Astrocyte (in vitro differentiated cells and primary cell): Measurements from ENCODE around the gene NOX4. TPM values are rescaled to one million over a fixed set of nuclear protein-coding genes. Genes with fewer than 3 reads are reported as not detected.

ENCODE experiments used
- DNase-seq: peaks from one replicate; pipeline ENCODE4 v3.0.0-alpha.2; 2010; ENCODE audit warnings: low read depth
- FAIRE-seq: peaks from 2 replicates; lab custom pipeline; 2011; peaks lifted over from hg19 to GRCh38; lab: Jason Lieb, UNC
- H2AFZ ChIP-seq: 2 replicates; pipeline ENCODE4 v1.6.0; 2012; ENCODE audit warnings: low read depth, low read length, inconsistent platforms
- H3K27ac ChIP-seq: 2 replicates; pipeline ENCODE4 v1.5.1; 2011; ENCODE audit warnings: low read depth, low read length, inconsistent platforms
- H3K27me3 ChIP-seq: 2 replicates; pipeline ENCODE4 v1.6.0; 2011; ENCODE audit warnings: low read length, inconsistent platforms; ENCODE audit not compliant: insufficient read depth
- H3K36me3 ChIP-seq: 2 replicates; pipeline ENCODE4 v1.5.1; 2011; ENCODE audit warnings: low read length, inconsistent platforms; ENCODE audit not compliant: insufficient read depth
- H3K4me1 ChIP-seq: 2 replicates; pipeline ENCODE4 v1.5.1; 2011; ENCODE audit warnings: low read length, inconsistent platforms; ENCODE audit not compliant: insufficient read depth
- H3K4me2 ChIP-seq: 2 replicates; pipeline ENCODE4 v1.6.0; 2012; ENCODE audit warnings: low read length, inconsistent platforms
- H3K4me3 ChIP-seq: 2 replicates; pipeline ENCODE4 v1.5.1; 2011; ENCODE audit warnings: low read depth, mild to moderate bottlenecking, low read length, inconsistent platforms; ENCODE audit not compliant: insufficient read depth
- H3K79me2 ChIP-seq: 2 replicates; pipeline ENCODE4 v1.6.0; 2012; ENCODE audit warnings: mild to moderate bottlenecking, low read length, inconsistent platforms; ENCODE audit not compliant: insufficient read depth
- H3K9ac ChIP-seq: 2 replicates; pipeline ENCODE4 v1.6.0; 2012; ENCODE audit warnings: mild to moderate bottlenecking, low read length, inconsistent platforms
- H3K9me3 ChIP-seq: 2 replicates; pipeline ENCODE4 v1.5.1; 2012; ENCODE audit warnings: low read depth, mild to moderate bottlenecking, low read length, inconsistent platforms; ENCODE audit not compliant: insufficient read depth
- H4K20me1 ChIP-seq: 2 replicates; pipeline ENCODE4 v1.6.0; 2012; ENCODE audit warnings: low read length, inconsistent platforms; ENCODE audit not compliant: insufficient read depth
- H3K27ac Mint-ChIP-seq: one replicate; pipeline ENCODE4 v1.8.0; 2021; ENCODE audit warnings: mild to moderate bottlenecking, mixed read lengths; ENCODE audit not compliant: unreplicated experiment
- H3K27me3 Mint-ChIP-seq: one replicate; pipeline ENCODE4 v1.8.0; 2021; ENCODE audit warnings: low read depth, mixed read lengths; ENCODE audit not compliant: unreplicated experiment
- H3K36me3 Mint-ChIP-seq: one replicate; pipeline ENCODE4 v1.8.0; 2021; ENCODE audit warnings: low read depth, mixed read lengths; ENCODE audit not compliant: unreplicated experiment
- H3K4me1 Mint-ChIP-seq: one replicate; pipeline ENCODE4 v1.8.0; 2021; ENCODE audit warnings: low read depth, mixed read lengths; ENCODE audit not compliant: unreplicated experiment
- H3K4me3 Mint-ChIP-seq: one replicate; pipeline ENCODE4 v1.8.0; 2021; ENCODE audit warnings: mild to moderate bottlenecking, moderate library complexity, mixed read lengths; ENCODE audit not compliant: unreplicated experiment
- H3K9me3 Mint-ChIP-seq: one replicate; pipeline ENCODE4 v1.8.0; 2021; ENCODE audit warnings: mild to moderate bottlenecking, mixed read lengths; ENCODE audit not compliant: unreplicated experiment
- EZH2 ChIP-seq: IDR thresholded peaks from 2 replicates; pipeline ENCODE4 v1.6.1; 2012; ENCODE audit warnings: mild to moderate bottlenecking, low read length, inconsistent platforms; ENCODE audit not compliant: insufficient read depth
- total RNA-seq: library from RNA; stranded (reverse); gene quantifications from 2 replicates; pipeline ENCODE4 v1.2.1, GENCODE V29; 2021
- TF ChIP-seq, protein P1 (sequence below): IDR thresholded peaks from 2 replicates; pipeline ENCODE4 v1.5.1; 2011; ENCODE audit warnings: low read depth, mild to moderate bottlenecking, inconsistent platforms, low read length, moderate library complexity; ENCODE audit not compliant: insufficient read depth

NOX4 gene
- total RNA-seq, 1 donor from 2014 or later: 36.5 TPM

DNA sequence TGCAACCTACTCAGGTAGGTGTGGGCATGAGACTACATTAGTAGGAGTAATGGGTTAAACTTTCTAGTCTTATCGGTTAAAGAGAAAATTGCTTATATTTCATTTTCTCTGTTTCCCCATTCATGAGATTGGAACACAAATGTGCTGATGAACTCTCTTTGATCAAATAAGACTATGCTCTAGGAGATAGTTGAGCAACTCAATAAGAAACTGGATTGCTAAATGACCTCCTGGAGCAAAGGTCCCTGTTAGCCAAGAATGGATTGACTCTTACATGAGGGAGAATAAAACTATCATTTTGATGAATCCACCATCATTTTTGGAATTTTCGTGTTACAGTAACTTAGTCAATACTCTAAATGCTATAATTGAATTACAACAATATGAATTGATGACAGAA lies 11.1 kb upstream of the NOX4 start:
- no peaks in the 10 kb centered on the region for H3K4me1 ChIP-seq
- FAIRE-seq: no peak
- Mint-ChIP-seq H3K4me1 (peaks cover 16% of the 10 kb centered on the region), H3K4me3 (no peak overlapping the region), H3K27ac (no peak overlapping the region), H3K27me3 (no peaks in the 10 kb centered on the region), H3K36me3 (no peaks in the 10 kb centered on the region), H3K9me3 (no peaks in the 10 kb centered on the region)
- no peak overlapping the region for H3K4me3 ChIP-seq
- no peak overlapping the region for H3K27ac ChIP-seq
- no peaks in the 10 kb centered on the region for H3K27me3 ChIP-seq
- H3K9me3 ChIP-seq: no peaks in the 10 kb centered on the region
- TF ChIP-seq, protein P1, sequence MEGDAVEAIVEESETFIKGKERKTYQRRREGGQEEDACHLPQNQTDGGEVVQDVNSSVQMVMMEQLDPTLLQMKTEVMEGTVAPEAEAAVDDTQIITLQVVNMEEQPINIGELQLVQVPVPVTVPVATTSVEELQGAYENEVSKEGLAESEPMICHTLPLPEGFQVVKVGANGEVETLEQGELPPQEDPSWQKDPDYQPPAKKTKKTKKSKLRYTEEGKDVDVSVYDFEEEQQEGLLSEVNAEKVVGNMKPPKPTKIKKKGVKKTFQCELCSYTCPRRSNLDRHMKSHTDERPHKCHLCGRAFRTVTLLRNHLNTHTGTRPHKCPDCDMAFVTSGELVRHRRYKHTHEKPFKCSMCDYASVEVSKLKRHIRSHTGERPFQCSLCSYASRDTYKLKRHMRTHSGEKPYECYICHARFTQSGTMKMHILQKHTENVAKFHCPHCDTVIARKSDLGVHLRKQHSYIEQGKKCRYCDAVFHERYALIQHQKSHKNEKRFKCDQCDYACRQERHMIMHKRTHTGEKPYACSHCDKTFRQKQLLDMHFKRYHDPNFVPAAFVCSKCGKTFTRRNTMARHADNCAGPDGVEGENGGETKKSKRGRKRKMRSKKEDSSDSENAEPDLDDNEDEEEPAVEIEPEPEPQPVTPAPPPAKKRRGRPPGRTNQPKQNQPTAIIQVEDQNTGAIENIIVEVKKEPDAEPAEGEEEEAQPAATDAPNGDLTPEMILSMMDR: no peak
- TF ChIP-seq EZH2: no peak
- no peak overlapping the region for H3K4me2 ChIP-seq
- no peak overlapping the region for H3K9ac ChIP-seq
- H2AFZ ChIP-seq: no peak overlapping the region
- H3K36me3 ChIP-seq: no peaks in the 10 kb centered on the region
- H4K20me1 ChIP-seq: no peaks in the 10 kb centered on the region
- DNase-seq: no peak
- no peaks in the 10 kb centered on the region for H3K79me2 ChIP-seq

DNA sequence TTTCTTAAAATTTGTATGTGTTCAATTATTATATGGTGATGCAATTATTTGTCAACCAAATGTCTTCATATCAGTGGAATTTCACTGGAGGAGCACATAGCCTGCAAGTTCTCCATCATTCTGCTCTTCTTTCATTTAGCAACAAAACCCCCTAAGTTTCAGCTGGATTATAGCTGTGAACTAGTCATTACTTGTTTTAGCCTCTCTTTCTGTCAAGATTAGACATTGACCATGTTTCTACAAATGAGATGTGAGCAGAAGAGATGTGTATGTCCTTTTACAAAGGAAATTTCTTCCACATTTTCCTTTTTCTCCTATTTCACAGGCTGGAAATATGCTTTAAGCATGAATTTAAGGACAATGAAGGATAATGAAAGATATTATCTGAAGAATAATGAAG lies 9.2 kb upstream of the NOX4 start:
- Histone ChIP-seq H4K20me1 (no peaks in the 10 kb centered on the region), H3K79me2 (no peaks in the 10 kb centered on the region), H3K4me3 (no peak overlapping the region), H3K4me1 (peaks cover 14% of the 10 kb centered on the region), H3K4me2 (no peak overlapping the region), H3K27ac (no peak overlapping the region), H3K9me3 (no peaks in the 10 kb centered on the region), H3K27me3 (no peaks in the 10 kb centered on the region), H3K36me3 (no peaks in the 10 kb centered on the region), H2AFZ (no peak overlapping the region), H3K9ac (no peak overlapping the region)
- H3K4me1 Mint-ChIP-seq: peaks cover 30% of the 10 kb centered on the region
- no peak overlapping the region for H3K27ac Mint-ChIP-seq
- no peak for TF ChIP-seq EZH2
- no peak for DNase-seq
- H3K9me3 Mint-ChIP-seq: no peaks in the 10 kb centered on the region
- H3K27me3 Mint-ChIP-seq: no peaks in the 10 kb centered on the region
- no peak overlapping the region for H3K4me3 Mint-ChIP-seq
- no peak for FAIRE-seq
- no peaks in the 10 kb centered on the region for H3K36me3 Mint-ChIP-seq

DNA sequence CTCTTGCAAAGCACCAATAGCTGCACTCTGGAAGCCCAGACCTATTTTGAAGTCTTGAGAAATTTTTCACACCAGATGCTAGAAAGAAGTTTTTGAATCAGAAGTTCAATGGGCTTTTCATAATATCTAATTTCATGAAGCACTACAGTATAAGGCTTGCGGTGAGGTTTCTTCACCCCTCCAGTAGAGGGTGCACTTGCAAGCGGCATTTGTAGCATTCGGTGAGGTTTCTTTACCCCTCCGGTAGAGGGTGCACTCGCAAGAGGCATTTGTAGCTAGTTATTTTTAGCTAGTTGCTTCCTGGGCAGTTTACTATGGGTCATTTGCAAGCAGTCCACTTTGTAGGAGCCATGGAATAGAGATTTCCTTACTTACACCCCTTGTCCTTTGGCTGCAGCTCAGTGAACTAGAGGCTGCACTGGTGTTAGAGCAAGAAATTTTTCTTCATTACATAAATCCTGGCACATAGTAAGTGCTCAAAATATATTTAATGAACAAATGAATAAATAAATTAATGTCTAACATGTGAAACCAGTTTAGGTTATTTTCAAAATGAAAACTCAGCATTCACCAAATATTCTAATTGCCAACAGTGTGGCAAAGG lies 7.8 kb upstream of the NOX4 start:
- Mint-ChIP-seq H3K4me3 (no peak overlapping the region), H3K36me3 (no peaks in the 10 kb centered on the region), H3K4me1 (peaks cover 38% of the 10 kb centered on the region), H3K27ac (no peak overlapping the region), H3K27me3 (no peaks in the 10 kb centered on the region), H3K9me3 (no peaks in the 10 kb centered on the region)
- Histone ChIP-seq H3K36me3 (no peaks in the 10 kb centered on the region), H3K79me2 (no peaks in the 10 kb centered on the region), H3K27ac (no peak overlapping the region), H2AFZ (no peak overlapping the region), H4K20me1 (no peaks in the 10 kb centered on the region), H3K4me2 (no peak overlapping the region), H3K4me3 (no peak overlapping the region), H3K27me3 (no peaks in the 10 kb centered on the region), H3K9me3 (no peaks in the 10 kb centered on the region), H3K4me1 (peaks cover 18% of the 10 kb centered on the region), H3K9ac (no peak overlapping the region)
- no peak for FAIRE-seq
- no peak for TF ChIP-seq EZH2
- TF ChIP-seq, protein P1: peak; percentile 13
- DNase-seq: no peak
